ENCODE measurements around the gene KCNG1.

- TF ChIP-seq CTCF (IDR thresholded peaks at IDR 0.05) (no peak), POLR2A (IDR thresholded peaks at IDR 0.05) (no peak)
Measured at GRCh38 chr20:50996901-50997865, 25.7 kb downstream of the KCNG1 start.

Data from tibial nerve (tissue), 3 donors.